ENCODE data around the gene HEMK1. TPM values are rescaled to one million over a fixed set of nuclear protein-coding genes. Genes with fewer than 3 reads are reported as not detected.

Gene HEMK1
- total RNA-seq, 4 donors from 2014 or later: 4.4 to 11.8 (median 4.9) TPM

GRCh38 chr3:50612970-50613846 lies 43.9 kb downstream of the HEMK1 start:
- 55 to 100% methylated on average over 2 to 5 of the region's 6 CpGs for WGBS, 2 donors
- H3K4me3 ChIP-seq: peak overlapping the region in 1 of 4 donors; percentile 84
- H3K27me3 ChIP-seq: no peaks in the 10 kb centered on the region
- H3K9me3 ChIP-seq: no peaks in the 10 kb centered on the region
- DNase-seq: no peak
- intact Hi-C loops (cut with DNase I): loop anchor here (2.0 kb wide), 1 partner anchor 40 kb away; no protein-coding TSS in a partner anchor
- H3K4me1 ChIP-seq: peaks cover 26 to 84% (median 47%) of the 10 kb centered on the region in 3 donors
- H3K36me3 ChIP-seq: peaks cover 0 to 4% (median 0%) of the 10 kb centered on the region in 3 donors
- H3K27ac ChIP-seq: peak overlapping the region in 2 of 4 donors; percentile 91 to 93
- TF ChIP-seq POLR2A (IDR thresholded peaks at IDR 0.05) (no peak), CTCF (IDR thresholded peaks at IDR 0.05) (no peak)

GRCh38 chr3:50615190-50615589 lies 45.9 kb downstream of the HEMK1 start:
- intact Hi-C loops (cut with DNase I): no loop called here
- TF ChIP-seq POLR2A (IDR thresholded peaks at IDR 0.05) (no peak), CTCF (IDR thresholded peaks at IDR 0.05) (no peak)
- no peaks in the 10 kb centered on the region for H3K27me3 ChIP-seq
- no peaks in the 10 kb centered on the region for H3K36me3 ChIP-seq
- no peak overlapping the region for H3K4me3 ChIP-seq
- no peak overlapping the region for H3K27ac ChIP-seq
- H3K4me1 ChIP-seq: peaks cover 34 to 84% (median 44%) of the 10 kb centered on the region in 3 donors
- DNase-seq: no peak
- 27 to 75% methylated on average over 1 of the region's 1 CpG for WGBS, 2 donors
- H3K9me3 ChIP-seq: no peaks in the 10 kb centered on the region

DNA sequence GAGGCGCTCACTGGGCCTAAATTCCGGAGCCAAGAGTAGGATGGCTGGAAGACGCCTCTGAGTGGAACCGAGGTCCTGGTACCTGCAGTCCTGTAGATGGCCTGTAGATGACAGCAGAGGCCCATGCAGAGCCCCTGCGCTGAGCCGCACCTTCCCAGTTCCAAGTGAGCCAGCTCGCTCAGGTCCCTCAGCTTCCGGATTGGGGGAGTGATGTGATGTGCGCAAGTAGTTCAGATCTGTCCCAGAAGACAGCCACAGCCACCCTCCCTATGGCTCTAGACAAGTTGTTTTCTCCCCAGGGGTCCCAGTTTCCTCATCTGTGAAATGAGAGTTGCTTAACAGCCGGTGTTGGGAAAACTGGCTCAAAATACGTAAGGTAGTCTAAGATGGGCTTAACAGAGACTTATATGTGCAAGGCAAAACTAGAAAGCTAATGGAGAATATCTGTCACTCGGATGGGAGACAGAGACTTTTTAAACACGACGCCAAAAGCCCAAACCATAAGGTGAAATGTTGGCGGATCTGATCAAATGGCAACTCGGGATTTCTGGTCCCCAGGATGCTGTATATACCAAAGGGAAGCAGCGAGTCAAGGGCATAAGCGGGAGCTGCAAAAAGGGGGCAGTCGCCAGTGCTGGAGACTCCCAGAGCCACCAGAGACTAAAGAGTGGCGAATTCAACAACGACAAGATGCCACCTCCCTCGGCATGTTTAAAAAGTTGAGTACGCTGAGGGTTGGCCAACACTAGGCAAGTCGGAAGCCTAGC lies 46.9 kb downstream of the HEMK1 start:
- H3K27ac ChIP-seq: peak overlapping the region; percentile 90 to 97 (median 94)
- WGBS, 2 donors: 0 to 1% methylated on average over 17 to 18 of the region's 24 CpGs
- TF ChIP-seq POLR2A (IDR thresholded peaks at IDR 0.05) (no peak), CTCF (IDR thresholded peaks at IDR 0.05) (peak; percentile 94 to 100 (median 98))
- H3K4me1 ChIP-seq: peaks cover 24 to 84% (median 44%) of the 10 kb centered on the region in 3 donors
- H3K36me3 ChIP-seq: no peaks in the 10 kb centered on the region
- peak overlapping the region; percentile 74 to 97 (median 86) for H3K4me3 ChIP-seq
- H3K27me3 ChIP-seq: no peaks in the 10 kb centered on the region
- intact Hi-C loops (cut with DNase I): no loop called here
- DNase-seq: no peak
- H3K9me3 ChIP-seq: no peaks in the 10 kb centered on the region

GRCh38 chr3:50616770-50617095 lies 47.4 kb downstream of the HEMK1 start:
- Histone ChIP-seq H3K27me3 (no peaks in the 10 kb centered on the region), H3K4me3 (peak overlapping the region; percentile 74 to 97 (median 86)), H3K36me3 (no peaks in the 10 kb centered on the region), H3K4me1 (peaks cover 22 to 81% (median 41%) of the 10 kb centered on the region in 3 donors), H3K27ac (peak overlapping the region; percentile 90 to 97 (median 94)), H3K9me3 (no peaks in the 10 kb centered on the region)
- peak; percentile 65 for DNase-seq
- TF ChIP-seq POLR2A (IDR thresholded peaks at IDR 0.05) (no peak), CTCF (IDR thresholded peaks at IDR 0.05) (no peak)
- intact Hi-C loops (cut with DNase I): no loop called here
- 1% methylated on average over 10 of the region's 22 CpGs; no CpG with 5 or more reads in 1 of the 2 donors for WGBS, 2 donors

All from esophagus squamous epithelium (tissue), 5 donors.